ENCODE measurements around the gene PON2. TPM values are rescaled to one million over a fixed set of nuclear protein-coding genes. Genes with fewer than 3 reads are reported as not detected.
A peak's percentile ranks its signal among the peaks of the same experiment; 100 is the strongest.

The PON2 gene
- total and polyA plus RNA-seq, 2 of the 13 experiments (the other 11 are each of a cell fraction or from before 2014, with no cell fraction given) = 202 to 217 TPM

DNA sequence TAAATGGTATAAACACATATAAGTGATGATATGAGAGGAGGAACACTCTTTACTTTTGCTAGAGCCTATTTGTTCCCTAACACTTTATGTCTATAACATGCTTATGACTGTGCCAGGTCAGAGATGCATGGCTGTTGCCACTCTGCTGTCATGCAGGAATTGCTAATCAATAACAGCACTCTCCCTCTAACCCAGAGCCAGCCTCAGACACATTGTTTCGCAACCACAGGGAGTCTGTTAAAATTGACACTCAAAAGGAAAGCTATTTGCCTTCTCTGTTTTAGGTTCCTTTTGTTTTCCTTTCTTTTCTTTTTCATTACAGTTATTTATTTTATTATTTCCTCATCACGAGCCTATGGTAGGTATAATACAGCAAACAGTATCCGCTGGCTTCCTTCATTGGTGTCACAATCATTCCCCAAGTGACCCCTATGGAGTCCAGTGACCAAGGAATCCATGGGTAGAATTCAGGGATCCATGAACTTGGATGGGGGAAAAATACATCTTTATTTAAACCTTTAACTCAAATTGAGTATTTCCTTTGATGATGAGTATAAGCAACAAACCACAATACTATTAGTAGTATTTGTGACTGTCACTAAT, 6.8 kb downstream of the PON2 start (continued):
- TF ChIP-seq MAZ (IDR thresholded peaks at IDR 0.05; ENCODE audit: borderline replicate concordance, low read depth, low read length) (no peak), MAZ (CRISPR knock-in tag; IDR thresholded peaks at IDR 0.05; ENCODE audit: low read depth) (no peak), MIER3 (CRISPR knock-in tag; IDR thresholded peaks at IDR 0.05; ENCODE audit: borderline replicate concordance) (peak; percentile 49; the same call in 1 of the 2 replicates), ZNF205 (CRISPR knock-in tag; IDR thresholded peaks at IDR 0.05) (peak; percentile 84), PPARG (CRISPR knock-in tag; conservative IDR thresholded peaks at IDR 0.05) (peak; percentile 51; the same call in 1 of the 2 replicates), EP300 (IDR thresholded peaks at IDR 0.05; ENCODE audit: low read depth in 2 of 2, low read length in 2 of 2) (peak in 1 of 2 experiments; percentile 21; a peak in 1 of 4 replicates), EP300 (CRISPR knock-in tag; IDR thresholded peaks at IDR 0.05; ENCODE audit: borderline replicate concordance) (no peak), SKI (IDR thresholded peaks at IDR 0.05; ENCODE audit: partially characterized antibody) (peak; percentile 14), MYC (CRISPR knock-in tag; IDR thresholded peaks at IDR 0.05; ENCODE audit: borderline replicate concordance) (no peak), FOSL2 (CRISPR knock-in tag; IDR thresholded peaks at IDR 0.05) (peak; percentile 48; the same call in 1 of the 2 replicates), GTF3A (CRISPR knock-in tag; conservative IDR thresholded peaks at IDR 0.05) (no peak), ISL2 (CRISPR knock-in tag; IDR thresholded peaks at IDR 0.05) (0 out of 2 replicates have a peak, but pooled peaks have one; percentile 34), ZNF292 (CRISPR knock-in tag; IDR thresholded peaks at IDR 0.05; ENCODE audit: borderline replicate concordance, low read depth) (peak; percentile 76; the same call in 1 of the 2 replicates), KLF13 (CRISPR knock-in tag; IDR thresholded peaks at IDR 0.05) (no peak), KDM3A (CRISPR knock-in tag; IDR thresholded peaks at IDR 0.05; ENCODE audit: low read depth) (0 out of 2 replicates have a peak, but pooled peaks have one; percentile 33), RFXAP (CRISPR knock-in tag; IDR thresholded peaks at IDR 0.05; ENCODE audit: borderline replicate concordance) (no peak), ZNF775 (CRISPR knock-in tag; IDR thresholded peaks at IDR 0.05; ENCODE audit: borderline replicate concordance) (no peak), SMARCE1 (IDR thresholded peaks at IDR 0.05; ENCODE audit: borderline replicate concordance) (no peak), TCF7L2 (IDR thresholded peaks at IDR 0.05; ENCODE audit: low read depth, low read length) (no peak), KAT2B (IDR thresholded peaks at IDR 0.05; ENCODE audit: borderline replicate concordance, low read depth, low read length) (peak; percentile 29; the same call in 1 of the 2 replicates), MIXL1 (CRISPR knock-in tag; IDR thresholded peaks at IDR 0.05) (peak; percentile 54; the same call in 1 of the 2 replicates), CEBPG (CRISPR knock-in tag; IDR thresholded peaks at IDR 0.05) (peak; percentile 93), YEATS4 (CRISPR knock-in tag; IDR thresholded peaks at IDR 0.05; ENCODE audit: borderline replicate concordance) (0 out of 2 replicates have a peak, but pooled peaks have one; percentile 26)
- TF ChIP-seq, protein P1, sequence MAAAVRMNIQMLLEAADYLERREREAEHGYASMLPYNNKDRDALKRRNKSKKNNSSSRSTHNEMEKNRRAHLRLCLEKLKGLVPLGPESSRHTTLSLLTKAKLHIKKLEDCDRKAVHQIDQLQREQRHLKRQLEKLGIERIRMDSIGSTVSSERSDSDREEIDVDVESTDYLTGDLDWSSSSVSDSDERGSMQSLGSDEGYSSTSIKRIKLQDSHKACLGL (CRISPR knock-in tag; IDR thresholded peaks at IDR 0.05) = no peak
- TF ChIP-seq, protein P2, sequence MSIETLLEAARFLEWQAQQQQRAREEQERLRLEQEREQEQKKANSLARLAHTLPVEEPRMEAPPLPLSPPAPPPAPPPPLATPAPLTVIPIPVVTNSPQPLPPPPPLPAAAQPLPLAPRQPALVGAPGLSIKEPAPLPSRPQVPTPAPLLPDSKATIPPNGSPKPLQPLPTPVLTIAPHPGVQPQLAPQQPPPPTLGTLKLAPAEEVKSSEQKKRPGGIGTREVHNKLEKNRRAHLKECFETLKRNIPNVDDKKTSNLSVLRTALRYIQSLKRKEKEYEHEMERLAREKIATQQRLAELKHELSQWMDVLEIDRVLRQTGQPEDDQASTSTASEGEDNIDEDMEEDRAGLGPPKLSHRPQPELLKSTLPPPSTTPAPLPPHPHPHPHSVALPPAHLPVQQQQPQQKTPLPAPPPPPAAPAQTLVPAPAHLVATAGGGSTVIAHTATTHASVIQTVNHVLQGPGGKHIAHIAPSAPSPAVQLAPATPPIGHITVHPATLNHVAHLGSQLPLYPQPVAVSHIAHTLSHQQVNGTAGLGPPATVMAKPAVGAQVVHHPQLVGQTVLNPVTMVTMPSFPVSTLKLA (IDR thresholded peaks at IDR 0.05) = no peak
- TF ChIP-seq, protein P3, sequence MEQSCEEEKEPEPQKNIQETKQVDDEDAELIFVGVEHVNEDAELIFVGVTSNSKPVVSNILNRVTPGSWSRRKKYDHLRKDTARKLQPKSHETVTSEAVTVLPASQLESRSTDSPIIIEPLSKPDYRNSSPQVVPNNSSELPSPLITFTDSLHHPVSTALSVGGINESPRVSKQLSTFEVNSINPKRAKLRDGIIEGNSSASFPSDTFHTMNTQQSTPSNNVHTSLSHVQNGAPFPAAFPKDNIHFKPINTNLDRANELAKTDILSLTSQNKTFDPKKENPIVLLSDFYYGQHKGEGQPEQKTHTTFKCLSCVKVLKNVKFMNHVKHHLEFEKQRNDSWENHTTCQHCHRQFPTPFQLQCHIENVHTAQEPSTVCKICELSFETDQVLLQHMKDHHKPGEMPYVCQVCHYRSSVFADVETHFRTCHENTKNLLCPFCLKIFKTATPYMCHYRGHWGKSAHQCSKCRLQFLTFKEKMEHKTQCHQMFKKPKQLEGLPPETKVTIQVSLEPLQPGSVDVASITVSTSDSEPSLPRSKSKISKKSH (CRISPR knock-in tag; IDR thresholded peaks at IDR 0.05; ENCODE audit: borderline replicate concordance) = no peak

Measured in HepG2 (cell line).